ENCODE results near the gene CACNA1A.
A peak's percentile ranks its signal among the peaks of the same experiment; 100 is the strongest.

CACNA1A gene

DNA sequence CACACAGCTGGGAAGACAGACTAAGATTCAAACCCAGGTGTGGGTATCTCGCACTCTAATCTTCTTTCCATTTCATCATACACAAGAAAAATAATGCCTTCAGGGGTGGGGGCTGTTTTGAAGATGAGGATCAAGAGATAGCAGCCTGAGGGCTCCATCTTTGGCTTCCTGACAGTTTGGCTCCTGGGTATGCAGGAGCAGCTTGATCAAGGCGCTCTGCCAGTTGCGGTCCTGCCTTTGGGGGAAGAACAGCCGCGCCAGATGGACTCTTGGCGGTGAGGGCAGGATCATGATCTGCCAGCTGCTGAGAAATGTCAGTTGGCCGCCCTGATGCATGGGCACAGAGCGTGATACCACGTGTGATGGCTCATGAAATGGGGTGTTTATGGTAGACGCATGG lies 236.9 kb downstream of the CACNA1A start:
- no peak overlapping the region for H2BK120ac ChIP-seq (ENCODE audit: low read depth, low read length)
- H3K4me3 ChIP-seq (ENCODE audit: low read length): no peak overlapping the region
- no peaks in the 10 kb centered on the region for H3K4me1 ChIP-seq (ENCODE audit: control insufficient read depth, low read depth, low read length)
- H2BK5ac ChIP-seq (ENCODE audit: low read length): no peak overlapping the region
- no peak for DNase-seq
- no peaks in the 10 kb centered on the region for H3K36me3 ChIP-seq (ENCODE audit: control insufficient read depth, insufficient read depth, low read length)
- H3K27me3 ChIP-seq (ENCODE audit: insufficient read depth, low read length, poor library complexity): no peaks in the 10 kb centered on the region
- H4K8ac ChIP-seq (ENCODE audit: low read depth, low read length): no peak overlapping the region
- no peaks in the 10 kb centered on the region for H3K79me2 ChIP-seq (ENCODE audit: control insufficient read depth, insufficient read depth, low read length)
- H3K4me2 ChIP-seq (ENCODE audit: low read length): no peak overlapping the region
- H3K27ac ChIP-seq (ENCODE audit: low read depth, low read length): no peak overlapping the region
- H3K79me1 ChIP-seq (ENCODE audit: low read length): no peaks in the 10 kb centered on the region
- no CpG with 5 or more reads among the region's 10 CpGs for WGBS (ENCODE audit: extremely low coverage, insufficient coverage, low lambda C conversion rate)
- H3K4ac ChIP-seq (ENCODE audit: low read depth, low read length): no peak overlapping the region
- H4K5ac ChIP-seq (ENCODE audit: low read length): no peak overlapping the region
- H3K56ac ChIP-seq (ENCODE audit: low read length): no peak overlapping the region
- H2AK5ac ChIP-seq (ENCODE audit: low read length): no peak overlapping the region
- H3K9ac ChIP-seq (ENCODE audit: low read length): no peak overlapping the region
- H3K23ac ChIP-seq (ENCODE audit: low read length): no peak overlapping the region
- H2BK15ac ChIP-seq (replicated peaks; ENCODE audit: low read depth): no peak overlapping the region
- no peak overlapping the region for H3K18ac ChIP-seq (ENCODE audit: low read length)

GRCh38 chr19:13267889-13268288 lies 238.4 kb downstream of the CACNA1A start:
- no peaks in the 10 kb centered on the region for H3K27me3 ChIP-seq (ENCODE audit: insufficient read depth, low read length, poor library complexity)
- H3K18ac ChIP-seq (ENCODE audit: low read length): no peak overlapping the region
- H3K4me2 ChIP-seq (ENCODE audit: low read length): no peak overlapping the region
- no peak overlapping the region for H3K4me3 ChIP-seq (ENCODE audit: low read length)
- no peak for DNase-seq
- H3K9ac ChIP-seq (ENCODE audit: low read length): no peak overlapping the region
- no peaks in the 10 kb centered on the region for H3K79me2 ChIP-seq (ENCODE audit: control insufficient read depth, insufficient read depth, low read length)
- no peak overlapping the region for H2BK120ac ChIP-seq (ENCODE audit: low read depth, low read length)
- no peak overlapping the region for H2BK5ac ChIP-seq (ENCODE audit: low read length)
- H2AK5ac ChIP-seq (ENCODE audit: low read length): no peak overlapping the region
- H3K27ac ChIP-seq (ENCODE audit: low read depth, low read length): no peak overlapping the region
- H3K79me1 ChIP-seq (ENCODE audit: low read length): no peaks in the 10 kb centered on the region
- no peak overlapping the region for H3K4ac ChIP-seq (ENCODE audit: low read depth, low read length)
- H4K5ac ChIP-seq (ENCODE audit: low read length): no peak overlapping the region
- H3K23ac ChIP-seq (ENCODE audit: low read length): no peak overlapping the region
- H4K8ac ChIP-seq (ENCODE audit: low read depth, low read length): no peak overlapping the region
- WGBS (ENCODE audit: extremely low coverage, insufficient coverage, low lambda C conversion rate): no CpG with 5 or more reads among the region's 4 CpGs
- no peaks in the 10 kb centered on the region for H3K4me1 ChIP-seq (ENCODE audit: control insufficient read depth, low read depth, low read length)
- no peak overlapping the region for H3K56ac ChIP-seq (ENCODE audit: low read length)
- no peaks in the 10 kb centered on the region for H3K36me3 ChIP-seq (ENCODE audit: control insufficient read depth, insufficient read depth, low read length)
- H2BK15ac ChIP-seq (replicated peaks; ENCODE audit: low read depth): no peak overlapping the region

DNA sequence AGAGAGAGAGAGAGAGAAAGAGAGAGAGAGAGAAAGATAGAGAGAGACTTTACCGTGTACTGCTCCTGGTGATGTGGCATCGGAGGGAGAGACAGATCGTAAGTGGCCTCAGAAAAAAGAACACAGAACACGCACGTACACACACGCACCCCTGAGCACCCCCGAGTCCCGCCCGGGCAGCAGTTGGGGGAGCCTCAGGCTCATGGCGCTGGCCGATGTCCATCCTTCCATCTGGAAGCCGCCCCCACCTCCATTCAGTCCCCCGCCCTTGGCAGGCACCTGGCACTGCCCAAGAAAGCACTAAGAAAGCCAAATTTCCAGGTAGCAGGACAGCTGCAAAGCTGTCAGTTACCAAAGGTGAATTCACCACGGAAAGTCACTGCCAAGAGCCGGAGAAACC lies 239.1 kb downstream of the CACNA1A start:
- Histone ChIP-seq H3K56ac (ENCODE audit: low read length) (no peak overlapping the region), H2BK15ac (replicated peaks; ENCODE audit: low read depth) (no peak overlapping the region), H3K4me1 (ENCODE audit: control insufficient read depth, low read depth, low read length) (no peaks in the 10 kb centered on the region), H3K27me3 (ENCODE audit: insufficient read depth, low read length, poor library complexity) (no peaks in the 10 kb centered on the region), H3K79me1 (ENCODE audit: low read length) (no peaks in the 10 kb centered on the region), H3K36me3 (ENCODE audit: control insufficient read depth, insufficient read depth, low read length) (no peaks in the 10 kb centered on the region), H2BK5ac (ENCODE audit: low read length) (no peak overlapping the region), H3K9ac (ENCODE audit: low read length) (no peak overlapping the region), H4K8ac (ENCODE audit: low read depth, low read length) (no peak overlapping the region), H3K4ac (ENCODE audit: low read depth, low read length) (no peak overlapping the region), H2BK120ac (ENCODE audit: low read depth, low read length) (no peak overlapping the region), H2AK5ac (ENCODE audit: low read length) (no peak overlapping the region), H3K79me2 (ENCODE audit: control insufficient read depth, insufficient read depth, low read length) (no peaks in the 10 kb centered on the region), H4K5ac (ENCODE audit: low read length) (no peak overlapping the region), H3K27ac (ENCODE audit: low read depth, low read length) (no peak overlapping the region), H3K18ac (ENCODE audit: low read length) (no peak overlapping the region), H3K23ac (ENCODE audit: low read length) (no peak overlapping the region), H3K4me3 (ENCODE audit: low read length) (no peak overlapping the region), H3K4me2 (ENCODE audit: low read length) (no peak overlapping the region)
- no CpG with 5 or more reads among the region's 15 CpGs for WGBS (ENCODE audit: extremely low coverage, insufficient coverage, low lambda C conversion rate)
- no peak for DNase-seq

GRCh38 chr19:13262450-13262849 lies 243.8 kb downstream of the CACNA1A start:
- H4K8ac ChIP-seq (ENCODE audit: low read depth, low read length): no peak overlapping the region
- no peak overlapping the region for H3K18ac ChIP-seq (ENCODE audit: low read length)
- no peak overlapping the region for H4K5ac ChIP-seq (ENCODE audit: low read length)
- no peak overlapping the region for H3K9ac ChIP-seq (ENCODE audit: low read length)
- no peak overlapping the region for H3K27ac ChIP-seq (ENCODE audit: low read depth, low read length)
- no peak overlapping the region for H2BK15ac ChIP-seq (replicated peaks; ENCODE audit: low read depth)
- no peaks in the 10 kb centered on the region for H3K36me3 ChIP-seq (ENCODE audit: control insufficient read depth, insufficient read depth, low read length)
- no peak overlapping the region for H3K4me3 ChIP-seq (ENCODE audit: low read length)
- H3K79me1 ChIP-seq (ENCODE audit: low read length): no peaks in the 10 kb centered on the region
- H3K23ac ChIP-seq (ENCODE audit: low read length): no peak overlapping the region
- no peak overlapping the region for H3K56ac ChIP-seq (ENCODE audit: low read length)
- DNase-seq: peak; percentile 33
- no CpG with 5 or more reads among the region's 8 CpGs for WGBS (ENCODE audit: extremely low coverage, insufficient coverage, low lambda C conversion rate)
- H3K4me2 ChIP-seq (ENCODE audit: low read length): no peak overlapping the region
- no peak overlapping the region for H3K4ac ChIP-seq (ENCODE audit: low read depth, low read length)
- H3K79me2 ChIP-seq (ENCODE audit: control insufficient read depth, insufficient read depth, low read length): no peaks in the 10 kb centered on the region
- H2BK5ac ChIP-seq (ENCODE audit: low read length): no peak overlapping the region
- no peak overlapping the region for H2BK120ac ChIP-seq (ENCODE audit: low read depth, low read length)
- H3K4me1 ChIP-seq (ENCODE audit: control insufficient read depth, low read depth, low read length): no peaks in the 10 kb centered on the region
- no peak overlapping the region for H2AK5ac ChIP-seq (ENCODE audit: low read length)
- no peaks in the 10 kb centered on the region for H3K27me3 ChIP-seq (ENCODE audit: insufficient read depth, low read length, poor library complexity)

GRCh38 chr19:13260883-13261653 lies 245.2 kb downstream of the CACNA1A start:
- Histone ChIP-seq H3K4me2 (ENCODE audit: low read length) (no peak overlapping the region), H4K5ac (ENCODE audit: low read length) (no peak overlapping the region), H3K4me1 (ENCODE audit: control insufficient read depth, low read depth, low read length) (no peaks in the 10 kb centered on the region), H2BK15ac (replicated peaks; ENCODE audit: low read depth) (no peak overlapping the region), H3K27me3 (ENCODE audit: insufficient read depth, low read length, poor library complexity) (no peaks in the 10 kb centered on the region), H3K4me3 (ENCODE audit: low read length) (no peak overlapping the region), H3K27ac (ENCODE audit: low read depth, low read length) (no peak overlapping the region), H3K79me1 (ENCODE audit: low read length) (no peaks in the 10 kb centered on the region), H4K8ac (ENCODE audit: low read depth, low read length) (no peak overlapping the region), H2AK5ac (ENCODE audit: low read length) (no peak overlapping the region), H2BK120ac (ENCODE audit: low read depth, low read length) (no peak overlapping the region), H3K4ac (ENCODE audit: low read depth, low read length) (no peak overlapping the region), H3K56ac (ENCODE audit: low read length) (no peak overlapping the region), H3K79me2 (ENCODE audit: control insufficient read depth, insufficient read depth, low read length) (no peaks in the 10 kb centered on the region), H3K18ac (ENCODE audit: low read length) (no peak overlapping the region), H3K9ac (ENCODE audit: low read length) (no peak overlapping the region), H2BK5ac (ENCODE audit: low read length) (no peak overlapping the region), H3K36me3 (ENCODE audit: control insufficient read depth, insufficient read depth, low read length) (no peaks in the 10 kb centered on the region), H3K23ac (ENCODE audit: low read length) (no peak overlapping the region)
- DNase-seq: peak; percentile 27
- WGBS (ENCODE audit: extremely low coverage, insufficient coverage, low lambda C conversion rate): no CpG with 5 or more reads among the region's 9 CpGs

DNA sequence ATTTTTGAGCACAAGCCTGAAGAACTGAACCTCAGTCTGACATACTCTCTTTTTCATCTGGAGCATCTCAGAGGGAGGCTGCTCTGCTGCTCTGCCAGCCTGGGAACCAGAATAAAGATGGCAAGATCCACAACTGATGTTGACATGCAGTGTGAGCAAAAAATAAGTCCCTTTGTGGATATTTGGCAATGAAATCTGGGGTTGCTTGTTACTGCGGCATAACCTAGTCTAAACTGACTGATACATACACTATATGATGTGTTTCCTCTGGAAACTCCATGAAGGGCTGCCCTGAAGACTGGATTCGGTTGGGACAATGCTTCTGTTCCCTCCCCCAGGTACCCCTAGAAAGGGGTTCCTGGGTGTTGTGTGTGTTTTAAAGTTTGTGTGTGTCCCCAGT lies 249.4 kb downstream of the CACNA1A start:
- no peak overlapping the region for H3K56ac ChIP-seq (ENCODE audit: low read length)
- no peak overlapping the region for H2AK5ac ChIP-seq (ENCODE audit: low read length)
- no peak overlapping the region for H2BK15ac ChIP-seq (replicated peaks; ENCODE audit: low read depth)
- no CpG with 5 or more reads among the region's 2 CpGs for WGBS (ENCODE audit: extremely low coverage, insufficient coverage, low lambda C conversion rate)
- no peaks in the 10 kb centered on the region for H3K36me3 ChIP-seq (ENCODE audit: control insufficient read depth, insufficient read depth, low read length)
- no peak overlapping the region for H2BK5ac ChIP-seq (ENCODE audit: low read length)
- no peaks in the 10 kb centered on the region for H3K79me1 ChIP-seq (ENCODE audit: low read length)
- H4K8ac ChIP-seq (ENCODE audit: low read depth, low read length): no peak overlapping the region
- H3K4me3 ChIP-seq (ENCODE audit: low read length): no peak overlapping the region
- H3K9ac ChIP-seq (ENCODE audit: low read length): no peak overlapping the region
- DNase-seq: no peak
- H2BK120ac ChIP-seq (ENCODE audit: low read depth, low read length): no peak overlapping the region
- no peaks in the 10 kb centered on the region for H3K4me1 ChIP-seq (ENCODE audit: control insufficient read depth, low read depth, low read length)
- no peak overlapping the region for H3K4ac ChIP-seq (ENCODE audit: low read depth, low read length)
- no peak overlapping the region for H3K27ac ChIP-seq (ENCODE audit: low read depth, low read length)
- no peak overlapping the region for H3K23ac ChIP-seq (ENCODE audit: low read length)
- no peak overlapping the region for H3K4me2 ChIP-seq (ENCODE audit: low read length)
- H3K27me3 ChIP-seq (ENCODE audit: insufficient read depth, low read length, poor library complexity): no peaks in the 10 kb centered on the region
- no peaks in the 10 kb centered on the region for H3K79me2 ChIP-seq (ENCODE audit: control insufficient read depth, insufficient read depth, low read length)
- H4K5ac ChIP-seq (ENCODE audit: low read length): no peak overlapping the region
- H3K18ac ChIP-seq (ENCODE audit: low read length): no peak overlapping the region

Data from mesendoderm (in vitro differentiated cells).